Spleen (tissue), 11 donors: ENCODE results near the gene GAD1. TPM values are rescaled to one million over a fixed set of nuclear protein-coding genes. Genes with fewer than 3 reads are reported as not detected.
A peak's percentile ranks its signal among the peaks of the same experiment; 100 is the strongest.

ENCODE experiments used
- DNase-seq: peaks from one replicate; pipeline ENCODE4 v3.0.0-alpha.2; 2020
- H3K27ac ChIP-seq, 8 donors: fragments of 200-600 bp; sonication (generic) in 7 of 8; 1 replicate in 4 of 8; 2 replicates in 4 of 8; pipeline versions ENCODE4 v1.5.0 to v1.8.0; 2016 to 2021; ENCODE audit warnings: inconsistent platforms in 4 of 8, mild to moderate bottlenecking in 4 of 8, moderate library complexity in 1 of 8
- H3K27me3 ChIP-seq, 7 donors: fragments of 200-600 bp; sonication (generic) in 6 of 7; replicated peaks in 1 of 7; 1 replicate in 4 of 7; 2 replicates in 3 of 7; pipeline versions ENCODE4 v1.5.0 to v1.8.0; 2016 to 2021; ENCODE audit warnings: inconsistent platforms in 3 of 7, mild to moderate bottlenecking in 1 of 7
- H3K36me3 ChIP-seq, 6 donors: fragments of 200-600 bp; sonication (generic) in 5 of 6; 1 replicate in 4 of 6; 2 replicates in 2 of 6; pipeline versions ENCODE4 v1.5.0 to v1.8.0; 2016 to 2021; ENCODE audit warnings: inconsistent platforms in 2 of 6
- H3K4me1 ChIP-seq, 6 donors: fragments of 200-600 bp; sonication (generic) in 5 of 6; 1 replicate in 3 of 6; 2 replicates in 3 of 6; pipeline versions ENCODE4 v1.5.0 to v1.8.0; 2016 to 2021; ENCODE audit warnings: inconsistent platforms in 3 of 6
- H3K4me3 ChIP-seq, 8 donors: fragments of 200-600 bp; sonication (generic) in 7 of 8; 1 replicate in 4 of 8; 2 replicates in 4 of 8; pipeline versions ENCODE4 v1.5.0 to v1.8.0; 2016 to 2021; ENCODE audit warnings: inconsistent platforms in 4 of 8, mild to moderate bottlenecking in 4 of 8, moderate library complexity in 2 of 8
- H3K9me3 ChIP-seq, 8 donors: fragments of 200-600 bp; sonication (generic) in 7 of 8; 1 replicate in 4 of 8; 2 replicates in 4 of 8; pipeline versions ENCODE4 v1.5.0 to v1.8.0; 2016 to 2021; ENCODE audit warnings: inconsistent platforms in 4 of 8
- POLR2A ChIP-seq, 3 donors: fragments of 450-650 bp; IDR thresholded peaks; one replicate each; pipeline ENCODE4 v1.5.1; 2017; ENCODE audit warnings: antibody characterized with exemption in 3 of 3, mild to moderate bottlenecking in 1 of 3
- POLR2AphosphoS5 ChIP-seq, 3 donors: sonication (generic); formaldehyde crosslinking; IDR thresholded peaks; one replicate each; pipeline ENCODE4 v1.5.1; 2017; ENCODE audit warnings: antibody characterized with exemption in 3 of 3
- WGBS, 5 donors: extraction: QIAGEN DNeasy Blood & Tissue Kit in 3 of 5; methylation state at CpG; one replicate each; pipeline versions ENCODE4 v1.1.5 to v1.1.7; 2013 to 2018; 5-methylcytosine and 5-hydroxymethylcytosine counted together
- intact Hi-C: fragments of 100-400 bp; cut with DNase I; formaldehyde crosslinking; loops from one replicate; pipeline ENCODE4 v1.15.0; 2023; ENCODE audit warnings: low total_unique reads
- polyA plus RNA-seq, 3 donors: library from polyadenylated mRNA; stranded (reverse); fragments of 200-250 nt; gene quantifications; one replicate each; pipeline ENCODE4 v1.2.1, GENCODE V29; 2013
- total RNA-seq, 7 donors: library from RNA; depleted of rRNA in 3 of 7; stranded (reverse); fragments of >200 nt in 3 of 7; fragmentation: NEBNext Ultra II Directional in 4 of 7; extraction: Animal tissue kit (Norgen Biotek cat#: 25700) in 4 of 7; gene quantifications; one replicate each; pipeline versions ENCODE4 v1.1.0 to v1.2.1, GENCODE V29; 2016 to 2021
- TF ChIP-seq, protein P1 (sequence below), 11 experiments: fragments of 200-600 bp in 7 of 11; fragments of 450-650 bp in 4 of 11; sonication (generic) in 4 of 11; IDR thresholded peaks in 8 of 11; conservative IDR thresholded peaks in 3 of 11; 1 replicate in 7 of 11; 2 replicates in 4 of 11; pipeline versions ENCODE4 v1.4.0 to v1.8.0; 2016 to 2021; ENCODE audit warnings: antibody characterized with exemption in 11 of 11, inconsistent platforms in 4 of 11, mild to moderate bottlenecking in 1 of 11
- donor health status: healthy with polysubstance abuse.
- donor health status: DM: no; HTN: no; CAD: no; lungs with moderate emphysema.
- donor health status: DM: no; HTN: no; CAD: no.
- donor health status: Bipolar disorder and iron deficiency.
- donor health status: healthy.
- donor health status: DM: no; HTN: no; CAD: no.
- donor health status: DM: yes; HTN: yes; CAD: no.

Gene GAD1
- total and polyA plus RNA-seq, 10 donors = 0.08 to 1.4 (median 0.16) TPM; not detected in 3

GRCh38 chr2:170812710-170813600 is 3.7 kb upstream of the GAD1 start:
- intact Hi-C loops = loop anchor here (5.0 to 10.0 kb wide), 4 partner anchors 326 to 578 kb away; no protein-coding TSS in a partner anchor
- TF ChIP-seq, protein P1, sequence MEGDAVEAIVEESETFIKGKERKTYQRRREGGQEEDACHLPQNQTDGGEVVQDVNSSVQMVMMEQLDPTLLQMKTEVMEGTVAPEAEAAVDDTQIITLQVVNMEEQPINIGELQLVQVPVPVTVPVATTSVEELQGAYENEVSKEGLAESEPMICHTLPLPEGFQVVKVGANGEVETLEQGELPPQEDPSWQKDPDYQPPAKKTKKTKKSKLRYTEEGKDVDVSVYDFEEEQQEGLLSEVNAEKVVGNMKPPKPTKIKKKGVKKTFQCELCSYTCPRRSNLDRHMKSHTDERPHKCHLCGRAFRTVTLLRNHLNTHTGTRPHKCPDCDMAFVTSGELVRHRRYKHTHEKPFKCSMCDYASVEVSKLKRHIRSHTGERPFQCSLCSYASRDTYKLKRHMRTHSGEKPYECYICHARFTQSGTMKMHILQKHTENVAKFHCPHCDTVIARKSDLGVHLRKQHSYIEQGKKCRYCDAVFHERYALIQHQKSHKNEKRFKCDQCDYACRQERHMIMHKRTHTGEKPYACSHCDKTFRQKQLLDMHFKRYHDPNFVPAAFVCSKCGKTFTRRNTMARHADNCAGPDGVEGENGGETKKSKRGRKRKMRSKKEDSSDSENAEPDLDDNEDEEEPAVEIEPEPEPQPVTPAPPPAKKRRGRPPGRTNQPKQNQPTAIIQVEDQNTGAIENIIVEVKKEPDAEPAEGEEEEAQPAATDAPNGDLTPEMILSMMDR (IDR thresholded peaks at IDR 0.05 in 8 of 11, conservative IDR thresholded peaks at IDR 0.05 in 3 of 11) = peak; percentile 37 to 72 (median 55)
- no peak for TF ChIP-seq POLR2A (IDR thresholded peaks at IDR 0.05)
- Histone ChIP-seq H3K27me3 (peaks cover 13 to 88% (median 59%) of the 10 kb centered on the region in 7 donors), H3K27ac (no peak overlapping the region), H3K9me3 (no peaks in the 10 kb centered on the region), H3K36me3 (no peaks in the 10 kb centered on the region), H3K4me3 (no peak overlapping the region), H3K4me1 (peaks cover 26 to 52% (median 34%) of the 10 kb centered on the region in 6 donors)
- no peak for DNase-seq
- 5 to 7% (median 7%) methylated on average over 14 of the region's 14 CpGs for WGBS, 5 donors

GRCh38 chr2:170813611-170814532 is 2.8 kb upstream of the GAD1 start:
- WGBS, 5 donors = 6 to 10% (median 8%) methylated on average over 41 of the region's 41 CpGs
- no peak for DNase-seq
- peaks cover 35 to 61% (median 43%) of the 10 kb centered on the region in 6 donors for H3K4me1 ChIP-seq
- TF ChIP-seq POLR2A (IDR thresholded peaks at IDR 0.05) (no peak), POLR2AphosphoS5 (IDR thresholded peaks at IDR 0.05) (no peak)
- TF ChIP-seq, protein P1 (IDR thresholded peaks at IDR 0.05 in 8 of 11, conservative IDR thresholded peaks at IDR 0.05 in 3 of 11) = no peak
- no peaks in the 10 kb centered on the region for H3K36me3 ChIP-seq
- H3K4me3 ChIP-seq = no peak overlapping the region
- peaks cover 22 to 90% (median 63%) of the 10 kb centered on the region in 7 donors for H3K27me3 ChIP-seq
- intact Hi-C loops = loop anchor here (5.0 to 10.0 kb wide), 4 partner anchors 327 to 579 kb away; no protein-coding TSS in a partner anchor
- H3K27ac ChIP-seq = no peak overlapping the region
- no peaks in the 10 kb centered on the region for H3K9me3 ChIP-seq

DNA sequence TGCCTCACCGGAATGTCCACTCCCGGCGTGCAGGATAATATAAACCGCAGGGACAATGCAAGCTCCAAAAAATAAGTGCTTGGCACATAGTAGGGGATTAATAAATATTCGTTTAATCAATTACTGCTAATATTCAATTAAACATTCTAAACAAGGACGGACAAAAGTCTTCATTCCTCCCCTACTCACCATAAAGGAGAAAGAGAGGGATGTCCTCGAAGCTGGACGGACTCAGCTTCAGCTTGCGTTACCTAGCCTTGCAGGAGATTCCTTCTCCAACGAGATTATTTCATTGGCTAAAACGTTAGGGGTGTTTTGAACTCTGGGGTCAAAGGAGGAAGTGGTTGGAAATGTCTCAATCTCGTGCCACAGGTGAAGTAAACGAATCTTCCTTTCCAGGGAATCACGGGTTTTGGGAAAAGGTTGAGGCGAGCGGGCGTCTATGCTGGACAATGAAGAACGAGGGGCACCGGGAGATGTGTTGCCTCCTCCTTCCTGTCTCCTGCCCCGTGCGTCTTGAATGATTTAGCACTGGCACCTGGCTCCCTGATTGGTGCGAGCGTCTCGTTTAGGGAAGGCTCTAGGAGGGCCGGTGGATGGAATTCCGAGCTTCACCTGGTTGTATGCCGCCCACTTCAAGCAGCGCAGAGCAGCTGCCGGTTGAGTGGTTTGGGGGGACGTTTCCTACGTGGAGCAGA is 2.0 kb upstream of the GAD1 start:
- 11 to 15% (median 12%) methylated on average over 31 of the region's 31 CpGs for WGBS, 5 donors
- Histone ChIP-seq H3K27ac (no peak overlapping the region), H3K4me3 (peak overlapping the region in 1 of 8 donors; percentile 72), H3K4me1 (peaks cover 35 to 66% (median 50%) of the 10 kb centered on the region in 6 donors), H3K36me3 (no peaks in the 10 kb centered on the region), H3K27me3 (peaks cover 25 to 95% (median 69%) of the 10 kb centered on the region in 7 donors), H3K9me3 (no peaks in the 10 kb centered on the region)
- TF ChIP-seq POLR2AphosphoS5 (IDR thresholded peaks at IDR 0.05) = no peak
- TF ChIP-seq, protein P1 (IDR thresholded peaks at IDR 0.05 in 8 of 11, conservative IDR thresholded peaks at IDR 0.05 in 3 of 11) = no peak
- no peak for TF ChIP-seq POLR2A (IDR thresholded peaks at IDR 0.05)
- intact Hi-C loops = loop anchor here (5.0 to 10.0 kb wide), 4 partner anchors 327 to 580 kb away; no protein-coding TSS in a partner anchor
- DNase-seq = no peak
